ENCODE results near the gene PPT2. TPM values are rescaled to one million over a fixed set of nuclear protein-coding genes. Genes with fewer than 3 reads are reported as not detected.
A peak's percentile ranks its signal among the peaks of the same experiment; 100 is the strongest.

Gene PPT2
- total and polyA plus RNA-seq, 2 donors (not counting 3 experiments of a cell fraction or from before 2014, with no cell fraction given): 27.2 to 47.3 TPM

GRCh38 chr6:32127409-32127716 is 26.6 kb upstream of the PPT2 start:
- Histone ChIP-seq H3K9me3 (replicated peaks; ENCODE audit: control insufficient read depth, insufficient read depth, low read length) (no peaks in the 10 kb centered on the region), H3K9ac (replicated peaks; ENCODE audit: extremely low read depth, insufficient read depth, low read length) (peak overlapping the region; percentile 89), H3K27ac (ENCODE audit: insufficient read depth, low read depth, low read length) (peak overlapping the region; percentile 83), H3K4me3 (replicated peaks in 1 of 3; ENCODE audit: insufficient read depth in 1 of 3, low read depth in 1 of 3, low read length in 3 of 3) (peak overlapping the region; percentile 71 to 99 (median 84)), H3K27me3 (ENCODE audit: control insufficient read depth in 2 of 2, insufficient read depth in 2 of 2, low read length in 2 of 2) (no peaks in the 10 kb centered on the region), H3K4me2 (ENCODE audit: insufficient read depth, low read length) (peak overlapping the region; percentile 57), H3K9me1 (replicated peaks; ENCODE audit: control insufficient read depth, extremely low read depth, insufficient read depth, low read length) (no peaks in the 10 kb centered on the region), H3K79me2 (ENCODE audit: control insufficient read depth, insufficient read depth, low read length) (peaks cover 11% of the 10 kb centered on the region), H3K4me1 (ENCODE audit: control insufficient read depth, extremely low read depth, insufficient read depth, low read length) (peaks cover 20% of the 10 kb centered on the region), H2AFZ (ENCODE audit: low read depth, low read length) (no peak overlapping the region), H4K20me1 (replicated peaks; ENCODE audit: control insufficient read depth, extremely low read depth, insufficient read depth, low read length) (no peaks in the 10 kb centered on the region), H3K36me3 (ENCODE audit: control insufficient read depth in 2 of 2, extremely low read depth in 1 of 2, insufficient read depth in 2 of 2, low read length in 2 of 2) (peaks cover 3 to 18% of the 10 kb centered on the region in 2 experiments)
- DNase-seq (ENCODE audit: low read depth, low spot score) (no peak), FAIRE-seq (peak; percentile 4)
- ChIA-PET POLR2A (interaction anchor here (1.1 kb wide), 1 partner anchor 68 kb away, joined by 4 read pairs; no protein-coding TSS in a partner anchor), CTCF (interaction anchor here (1.0 to 3.5 kb wide), 7 partner anchors 8 to 845 kb away, joined by 3 to 17 read pairs (median 3); partner anchors contain the start of gene PBX2)
- dilution Hi-C loops (cut with MboI; ENCODE audit: extremely low pct_ligation_motif_present, low sequenced_read_pairs) (no loop called here), intact Hi-C loops (cut with micrococcal nuclease) (no loop called here)
- TSS peak; percentile 13 for BruUV-seq (replicated peaks)
- TF ChIP-seq MAX (IDR thresholded peaks at IDR 0.05; ENCODE audit: insufficient read depth, insufficient read length) (no peak), POLR2A (IDR thresholded peaks at IDR 0.05; ENCODE audit: low read depth, low read length) (peak; percentile 9)

- H3K4me1 ChIP-seq (ENCODE audit: control insufficient read depth, extremely low read depth, insufficient read depth, low read length): peaks cover 20% of the 10 kb centered on the region
Observed at GRCh38 chr6:32127717-32128592, 26.0 kb upstream of the PPT2 start, which contains the start of gene ATF6B. Gene ATF6B, minus strand, starts transcription at chr6:32128246. Its CDS starts 39 bp downstream, at chr6:32128207.

More at GRCh38 chr6:32127717-32128592, 26.0 kb upstream of the PPT2 start, which contains the start of gene ATF6B:
- ChIA-PET CTCF (interaction anchor here (1.0 to 3.5 kb wide), 8 partner anchors 9 to 844 kb away, joined by 3 to 17 read pairs (median 4); partner anchors contain the start of gene PBX2), POLR2A (interaction anchor here (0.6 to 1.1 kb wide), 5 partner anchors 49 to 139 kb away, joined by 3 to 4 read pairs (median 4); no protein-coding TSS in a partner anchor)
- dilution Hi-C loops (cut with MboI; ENCODE audit: extremely low pct_ligation_motif_present, low sequenced_read_pairs) (no loop called here), intact Hi-C loops (cut with micrococcal nuclease) (loop anchor here (1.0 kb wide), 2 partner anchors 62 to 127 kb away; partner anchors contain the start of gene PBX2)
- Histone ChIP-seq H3K27me3 (ENCODE audit: control insufficient read depth in 2 of 2, insufficient read depth in 2 of 2, low read length in 2 of 2) (no peaks in the 10 kb centered on the region), H3K27ac (ENCODE audit: insufficient read depth, low read depth, low read length) (peak within 1 kb of the TSS; percentile 83), H3K9ac (replicated peaks; ENCODE audit: extremely low read depth, insufficient read depth, low read length) (peak within 1 kb of the TSS; percentile 89), H4K20me1 (replicated peaks; ENCODE audit: control insufficient read depth, extremely low read depth, insufficient read depth, low read length) (no peaks in the 10 kb centered on the region), H3K9me3 (replicated peaks; ENCODE audit: control insufficient read depth, insufficient read depth, low read length) (no peaks in the 10 kb centered on the region), H3K4me3 (replicated peaks in 1 of 3; ENCODE audit: insufficient read depth in 1 of 3, low read depth in 1 of 3, low read length in 3 of 3) (peak within 1 kb of the TSS; percentile 71 to 99 (median 84)), H3K36me3 (ENCODE audit: control insufficient read depth in 2 of 2, extremely low read depth in 1 of 2, insufficient read depth in 2 of 2, low read length in 2 of 2) (peaks cover 3 to 18% of the 10 kb centered on the region in 2 experiments), H2AFZ (ENCODE audit: low read depth, low read length) (peak within 1 kb of the TSS; percentile 86), H3K9me1 (replicated peaks; ENCODE audit: control insufficient read depth, extremely low read depth, insufficient read depth, low read length) (no peaks in the 10 kb centered on the region), H3K4me2 (ENCODE audit: insufficient read depth, low read length) (peak within 1 kb of the TSS; percentile 57), H3K79me2 (ENCODE audit: control insufficient read depth, insufficient read depth, low read length) (peaks cover 11% of the 10 kb centered on the region)
- TF ChIP-seq MAX (IDR thresholded peaks at IDR 0.05; ENCODE audit: insufficient read depth, insufficient read length) (peak; percentile 75), POLR2AphosphoS5 (IDR thresholded peaks at IDR 0.05; ENCODE audit: insufficient read depth, low read depth, low read length) (no peak), MYC (IDR thresholded peaks at IDR 0.05; ENCODE audit: low read depth, low read length) (no peak), GATA2 (IDR thresholded peaks at IDR 0.05; ENCODE audit: insufficient read depth, insufficient read length, low read depth, low read length) (no peak), EZH2 (IDR thresholded peaks at IDR 0.05; ENCODE audit: borderline replicate concordance, low read depth, low read length, severe bottlenecking) (no peak)
- DNase-seq (ENCODE audit: low read depth, low spot score) (peak; percentile 99), FAIRE-seq (peak; percentile 100)
- BruUV-seq (replicated peaks): no TSS peak

Measured in endothelial cell of umbilical vein (primary cell).